HCT116 (cell line): ENCODE data around the gene SPOP. TPM values are rescaled to one million over a fixed set of nuclear protein-coding genes. Genes with fewer than 3 reads are reported as not detected.

Experiments
- ATAC-seq: fragments of 200-7000 bp; cut with Tn5 transposase; 2 replicates; pipeline ENCODE4 v1.9.1; 2020; ENCODE audit warnings: mild to moderate bottlenecking, moderate library complexity
- BruUV-seq: library from RNA; stranded (reverse); fragments of 400-500 nt; replicated peaks from 2 replicates; lab custom pipeline; 2021; lab: Mats Ljungman, UMichigan
- CTCF ChIA-PET: fragments of 300-600 bp; sonication (Branson Sonifier 250); formaldehyde crosslinking; loops from one replicate; lab custom pipeline; 2021; ENCODE audit warnings: antibody characterized with exemption; lab: Charles Lee
- POLR2A ChIA-PET: fragments of 300-600, 350-600 bp; sonication (Branson Sonifier 250); formaldehyde crosslinking; loops from one replicate; lab custom pipeline; 2021; ENCODE audit warnings: antibody characterized with exemption; lab: Charles Lee
- RAD21 ChIA-PET, 2 experiments: fragments of 300-600 bp; sonication (Branson Sonifier 250); formaldehyde crosslinking; loops; one replicate each; lab custom pipeline; 2023; ENCODE audit warnings: low total read pairs in 2 of 2; ENCODE audit not compliant: uncharacterized antibody in 2 of 2, unreplicated experiment in 2 of 2, low non-redundant PET in 1 of 2; lab: Charles Lee
- DNase-seq: peaks from one replicate; pipeline ENCODE4 v3.0.0-alpha.2; 2010; ENCODE audit warnings: low read depth, low spot score
- H2AFZ ChIP-seq: fragments of 200-600 bp; shearing (Covaris generic), sonication (generic); 2 replicates; pipeline ENCODE4 v1.6.1; 2017; ENCODE audit warnings: low read depth, mixed run types, mixed read lengths, antibody characterized with exemption, low read length; ENCODE audit not compliant: poor library complexity, severe bottlenecking
- H3K27ac ChIP-seq: 2 replicates; pipeline ENCODE4 v1.5.1; 2012; ENCODE audit warnings: low read depth, low read length
- H3K27me3 ChIP-seq: fragments of 200-600 bp; sonication (generic); 2 replicates; pipeline ENCODE4 v1.6.1; 2016; ENCODE audit warnings: mixed run types, low read length, mixed read lengths; ENCODE audit not compliant: insufficient read depth
- H3K36me3 ChIP-seq, 2 experiments: fragments of 200-500 bp in 1 of 2; fragments of 200-600 bp in 1 of 2; sonication (Bioruptor generic) in 1 of 2; sonication (generic) in 1 of 2; 2 replicates each; pipeline versions ENCODE4 v1.5.1 to v1.6.1; 2014 to 2016; ENCODE audit warnings: low read length in 2 of 2, inconsistent platforms in 1 of 2, mixed read lengths in 1 of 2, mixed run types in 1 of 2; ENCODE audit not compliant: insufficient read depth in 2 of 2, control insufficient read depth in 1 of 2
- H3K4me1 ChIP-seq, 2 experiments: fragments of 200-600 bp in 1 of 2; sonication (generic) in 1 of 2; 2 replicates each; pipeline versions ENCODE4 v1.5.1 to v1.6.1; 2012 to 2017; ENCODE audit warnings: low read length in 2 of 2, inconsistent platforms in 1 of 2, mild to moderate bottlenecking in 1 of 2, mixed read lengths in 1 of 2, mixed run types in 1 of 2, moderate library complexity in 1 of 2; ENCODE audit not compliant: insufficient read depth in 2 of 2, control insufficient read depth in 1 of 2
- H3K4me2 ChIP-seq: fragments of 200-600 bp; sonication (generic); 2 replicates; pipeline ENCODE4 v1.6.1; 2017; ENCODE audit warnings: mixed run types, low read length, mixed read lengths
- H3K4me3 ChIP-seq, 2 experiments: fragments of 200-600 bp in 1 of 2; sonication (generic) in 1 of 2; replicated peaks in 1 of 2; 2 replicates each; pipeline ENCODE4 v1.5.1; 2011 to 2016; ENCODE audit warnings: low read length in 2 of 2, control low read depth in 1 of 2, low read depth in 1 of 2, mild to moderate bottlenecking in 1 of 2, mixed read lengths in 1 of 2, mixed run types in 1 of 2
- H3K79me2 ChIP-seq: fragments of 200-600 bp; sonication (generic); 2 replicates; pipeline ENCODE4 v1.6.1; 2017; ENCODE audit warnings: mild to moderate bottlenecking, mixed run types, low read length, moderate library complexity, mixed read lengths; ENCODE audit not compliant: insufficient read depth
- H3K9ac ChIP-seq: fragments of 200-600 bp; sonication (generic); 2 replicates; pipeline ENCODE4 v1.6.1; 2016; ENCODE audit warnings: low read length, mixed read lengths
- H3K9me2 ChIP-seq: fragments of 200-600 bp; sonication (generic), shearing (Covaris generic); 2 replicates; pipeline ENCODE4 v1.6.1; 2017; ENCODE audit warnings: mixed run types, mild to moderate bottlenecking, moderate library complexity; ENCODE audit not compliant: insufficient read depth
- H3K9me3 ChIP-seq, 2 experiments: fragments of 200-500 bp in 1 of 2; fragments of 200-600 bp in 1 of 2; sonication (Bioruptor generic) in 1 of 2; sonication (generic) in 1 of 2; 2 replicates each; pipeline ENCODE4 v1.6.1; 2014 to 2017; ENCODE audit warnings: low read length in 2 of 2, mixed read lengths in 2 of 2, inconsistent platforms in 1 of 2, low read depth in 1 of 2, mild to moderate bottlenecking in 1 of 2, mixed run types in 1 of 2, moderate library complexity in 1 of 2; ENCODE audit not compliant: control insufficient read depth in 1 of 2, insufficient read depth in 1 of 2
- H4K20me1 ChIP-seq: fragments of 200-600 bp; sonication (generic), shearing (Covaris generic); 2 replicates; pipeline ENCODE4 v1.6.1; 2017; ENCODE audit warnings: mixed run types, mild to moderate bottlenecking, moderate library complexity; ENCODE audit not compliant: insufficient read depth
- ATF3 ChIP-seq: IDR thresholded peaks from 2 replicates; pipeline ENCODE4 v1.6.1; 2012
- CBX3 ChIP-seq: IDR thresholded peaks from 2 replicates; pipeline ENCODE4 v1.6.1; 2012; ENCODE audit warnings: low read depth
- EGR1 ChIP-seq: IDR thresholded peaks from 2 replicates; pipeline ENCODE4 v1.6.1; 2012; ENCODE audit warnings: low read depth
- ELF1 ChIP-seq: IDR thresholded peaks from 2 replicates; pipeline ENCODE4 v1.6.1; 2012; ENCODE audit warnings: low read depth, borderline replicate concordance
- EZH2 ChIP-seq: fragments of 200-600 bp; sonication (generic); IDR thresholded peaks from 2 replicates; pipeline ENCODE4 v1.6.1; 2017; ENCODE audit warnings: antibody characterized with exemption, mixed run types
- FOSL1 ChIP-seq: IDR thresholded peaks from 2 replicates; pipeline ENCODE4 v1.6.1; 2012; ENCODE audit warnings: low read depth
- JUND ChIP-seq: IDR thresholded peaks from 2 replicates; pipeline ENCODE4 v1.6.1; 2012
- MAX ChIP-seq: IDR thresholded peaks from 2 replicates; pipeline ENCODE4 v1.6.1; 2012
- RAD21 ChIP-seq: IDR thresholded peaks from 2 replicates; pipeline ENCODE4 v1.6.1; 2012; ENCODE audit warnings: low read depth, mild to moderate bottlenecking
- REST ChIP-seq: IDR thresholded peaks from 2 replicates; pipeline ENCODE4 v1.6.1; 2012; ENCODE audit warnings: low read depth
- SIN3A ChIP-seq: IDR thresholded peaks from 2 replicates; pipeline ENCODE4 v1.6.1; 2012; ENCODE audit warnings: low read depth
- SP1 ChIP-seq: IDR thresholded peaks from 2 replicates; pipeline ENCODE4 v1.6.1; 2012; ENCODE audit warnings: low read depth
- SRF ChIP-seq: IDR thresholded peaks from 2 replicates; pipeline ENCODE4 v1.6.1; 2012; ENCODE audit warnings: low read depth
- TCF7L2 ChIP-seq: IDR thresholded peaks from 2 replicates; pipeline ENCODE4 v1.7.0; 2011; ENCODE audit warnings: borderline replicate concordance, inconsistent platforms; ENCODE audit not compliant: insufficient read depth, insufficient read length; ENCODE audit errors: extremely low read depth
- YY1 ChIP-seq: IDR thresholded peaks from 2 replicates; pipeline ENCODE4 v1.6.1; 2011; ENCODE audit warnings: low read length, low read depth, moderate library complexity, mild to moderate bottlenecking; ENCODE audit not compliant: insufficient replicate concordance; ENCODE audit errors: extremely low read depth
- ZFX ChIP-seq: fragments of 450-650 bp; IDR thresholded peaks from 2 replicates; pipeline ENCODE4 v1.6.1; 2017
- ZNF274 ChIP-seq: fragments of 200-500 bp; sonication (Bioruptor generic); IDR thresholded peaks from 2 replicates; pipeline ENCODE4 v1.6.1; 2014; ENCODE audit warnings: mild to moderate bottlenecking, low read depth, low read length, inconsistent platforms
- intact Hi-C: fragments of 100-400 bp; cut with micrococcal nuclease; formaldehyde crosslinking; loops from 2 replicates; pipeline ENCODE4 v1.10.0; 2022
- total RNA-seq: library from RNA; stranded (reverse); gene quantifications from one replicate; pipeline ENCODE4 v1.2.1, GENCODE V29; 2021; ENCODE audit not compliant: unreplicated experiment

SPOP gene
- total RNA-seq, 1 experiment from 2014 or later, result 85.1 TPM

GRCh38 chr17:49640556-49640955 lies 37.3 kb downstream of the SPOP start (continued):
- TF ChIP-seq SP1 (no peak), CBX3 (no peak), SIN3A (no peak)

DNA sequence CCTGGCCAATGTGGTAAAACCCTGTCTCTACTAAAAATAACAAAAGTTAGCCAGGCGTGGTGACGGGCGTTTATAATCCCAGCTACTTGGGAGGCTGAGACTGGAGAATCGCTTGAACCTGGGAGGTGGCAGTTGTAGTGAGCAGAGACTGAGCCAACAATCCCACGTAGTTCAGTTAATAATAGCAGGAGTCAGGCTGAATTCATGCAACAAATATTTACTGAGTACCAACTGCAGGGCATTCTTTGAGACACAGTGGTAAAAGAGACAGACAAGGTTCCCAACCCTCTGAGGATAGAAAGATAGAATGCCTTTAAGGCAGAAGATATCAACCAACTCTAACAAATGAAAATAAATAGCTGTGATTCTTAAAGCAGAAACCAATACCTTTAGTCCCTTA lies 39.1 kb downstream of the SPOP start:
- no peak for DNase-seq
- no peaks in the 10 kb centered on the region for H3K27me3 ChIP-seq
- H3K9me3 ChIP-seq, result 0 out of 4 replicates have a peak, but pooled peaks cover 0 to 4% of the 10 kb centered on the region in 2 experiments
- no peak overlapping the region for H3K4me3 ChIP-seq
- ChIA-PET CTCF (no interaction called here), RAD21 (no interaction called here), POLR2A (no interaction called here)
- no peak overlapping the region for H2AFZ ChIP-seq
- intact Hi-C loops, result no loop called here
- no peaks in the 10 kb centered on the region for H4K20me1 ChIP-seq
- no peak overlapping the region for H3K9ac ChIP-seq
- TF ChIP-seq FOSL1, result no peak
- TF ChIP-seq SRF, result no peak
- TF ChIP-seq YY1, result no peak
- no peak for TF ChIP-seq ZFX
- no peak for TF ChIP-seq EZH2
- no peak for TF ChIP-seq CBX3
- TF ChIP-seq EGR1, result no peak
- TF ChIP-seq REST, result no peak
- TF ChIP-seq JUND, result no peak
- no peak for TF ChIP-seq MAX
- no peak for TF ChIP-seq ATF3
- TF ChIP-seq RAD21, result no peak
- TF ChIP-seq ZNF274, result no peak
- no peak for TF ChIP-seq ELF1
- no peak for TF ChIP-seq TCF7L2
- no peak for ATAC-seq
- no peak overlapping the region for H3K27ac ChIP-seq
- H3K4me2 ChIP-seq, result no peak overlapping the region
- no peaks in the 10 kb centered on the region for H3K36me3 ChIP-seq
- BruUV-seq, result no TSS peak
- H3K79me2 ChIP-seq, result peaks cover 81% of the 10 kb centered on the region
- no peaks in the 10 kb centered on the region for H3K9me2 ChIP-seq
- peaks cover 10 to 12% of the 10 kb centered on the region in 2 experiments; a peak in 3 of 4 replicates for H3K4me1 ChIP-seq
